ENCODE data around the gene RXRB.

- TF ChIP-seq CTCF (IDR thresholded peaks at IDR 0.05 in 2 of 3, conservative IDR thresholded peaks at IDR 0.05 in 1 of 3; ENCODE audit: borderline replicate concordance in 1 of 3, insufficient read depth in 1 of 3, low read depth in 2 of 3, low read length in 2 of 3) = no peak
- TF ChIP-seq CEBPB (IDR thresholded peaks at IDR 0.05; ENCODE audit: low read depth) = no peak
- TF ChIP-seq POLR2A (IDR thresholded peaks at IDR 0.05; ENCODE audit: borderline replicate concordance, extremely low read depth, insufficient read depth, insufficient read length) = no peak
- TF ChIP-seq ZFX (IDR thresholded peaks at IDR 0.05) = no peak
- no peak for TF ChIP-seq POLR2AphosphoS5 (IDR thresholded peaks at IDR 0.05; ENCODE audit: low read depth, low read length)
- TF ChIP-seq SIN3A (IDR thresholded peaks at IDR 0.05; ENCODE audit: low read depth) = no peak
- TF ChIP-seq EZH2 (IDR thresholded peaks at IDR 0.05) = no peak
- no peak for TF ChIP-seq CBX3 (IDR thresholded peaks at IDR 0.05; ENCODE audit: low read depth)
Observed at GRCh38 chr6:33183071-33183683, 17.3 kb downstream of the RXRB start.

Data from HCT116 (cell line).